GM13976 (cell line): ENCODE results near the gene RSPO3.

Source experiments
- DNase-seq: peaks from one replicate; pipeline ENCODE4 v3.0.0; 2012; ENCODE audit warnings: low spot score
- in situ Hi-C: fragments of 300-500 bp; cut with MboI; formaldehyde crosslinking; loops from one replicate; pipeline ENCODE4 v1.12.0; 2022; ENCODE audit warnings: low sequenced_read_pairs, mixed read lengths, inconsistent platforms; ENCODE audit not compliant: unreplicated experiment
- TF ChIP-seq, protein P1 (sequence below): IDR thresholded peaks from 2 replicates; pipeline ENCODE4 v1.5.1; 2012; ENCODE audit warnings: borderline replicate concordance, mild to moderate bottlenecking; ENCODE audit not compliant: insufficient read depth; ENCODE audit errors: extremely low read depth, missing control alignments, control extremely low read depth

Gene RSPO3, protein sequence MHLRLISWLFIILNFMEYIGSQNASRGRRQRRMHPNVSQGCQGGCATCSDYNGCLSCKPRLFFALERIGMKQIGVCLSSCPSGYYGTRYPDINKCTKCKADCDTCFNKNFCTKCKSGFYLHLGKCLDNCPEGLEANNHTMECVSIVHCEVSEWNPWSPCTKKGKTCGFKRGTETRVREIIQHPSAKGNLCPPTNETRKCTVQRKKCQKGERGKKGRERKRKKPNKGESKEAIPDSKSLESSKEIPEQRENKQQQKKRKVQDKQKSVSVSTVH

DNA sequence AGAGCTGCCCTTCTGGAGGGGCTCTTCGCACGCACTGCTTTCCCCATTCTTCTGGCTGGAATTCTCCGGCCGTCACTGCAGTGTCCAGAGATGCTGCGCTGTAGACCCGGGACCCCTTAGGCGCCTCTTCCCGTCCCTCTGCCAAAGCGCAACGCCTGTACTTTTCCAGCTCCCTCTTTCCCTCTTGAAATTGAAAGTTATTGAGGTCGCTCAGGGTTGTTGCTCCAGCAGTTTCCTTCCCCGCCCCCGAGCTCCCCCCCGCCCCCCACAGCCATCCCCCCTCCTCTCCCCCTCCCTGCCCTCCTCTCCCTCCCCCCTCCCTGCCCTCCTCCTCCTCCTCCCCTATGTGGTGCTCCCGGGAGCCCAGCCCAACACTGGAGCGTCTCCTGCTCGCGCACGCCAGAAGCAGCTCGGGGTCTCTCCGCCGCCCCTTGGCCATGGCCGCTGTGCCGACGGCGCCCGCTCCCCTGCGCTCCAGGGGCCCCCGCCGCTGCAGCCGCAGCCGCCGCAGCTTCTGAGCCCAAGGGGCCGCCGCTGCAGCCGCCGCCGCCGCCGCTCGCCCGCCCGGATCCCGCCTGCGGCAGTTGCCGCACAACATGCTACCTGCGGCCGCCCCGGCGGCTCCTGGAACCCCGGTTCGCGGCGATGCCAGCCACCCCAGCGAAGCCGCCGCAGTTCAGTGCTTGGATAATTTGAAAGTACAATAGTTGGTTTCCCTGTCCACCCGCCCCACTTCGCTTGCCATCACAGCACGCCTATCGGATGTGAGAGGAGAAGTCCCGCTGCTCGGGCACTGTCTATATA, at the start of gene RSPO3:
Gene RSPO3 (plus strand): TSS at position 374 of the 804 bp plus-strand sequence. CDS start 522 bp downstream, outside the sequence.
- peak; percentile 44 for DNase-seq
- in situ Hi-C loops, result no loop called here

DNA sequence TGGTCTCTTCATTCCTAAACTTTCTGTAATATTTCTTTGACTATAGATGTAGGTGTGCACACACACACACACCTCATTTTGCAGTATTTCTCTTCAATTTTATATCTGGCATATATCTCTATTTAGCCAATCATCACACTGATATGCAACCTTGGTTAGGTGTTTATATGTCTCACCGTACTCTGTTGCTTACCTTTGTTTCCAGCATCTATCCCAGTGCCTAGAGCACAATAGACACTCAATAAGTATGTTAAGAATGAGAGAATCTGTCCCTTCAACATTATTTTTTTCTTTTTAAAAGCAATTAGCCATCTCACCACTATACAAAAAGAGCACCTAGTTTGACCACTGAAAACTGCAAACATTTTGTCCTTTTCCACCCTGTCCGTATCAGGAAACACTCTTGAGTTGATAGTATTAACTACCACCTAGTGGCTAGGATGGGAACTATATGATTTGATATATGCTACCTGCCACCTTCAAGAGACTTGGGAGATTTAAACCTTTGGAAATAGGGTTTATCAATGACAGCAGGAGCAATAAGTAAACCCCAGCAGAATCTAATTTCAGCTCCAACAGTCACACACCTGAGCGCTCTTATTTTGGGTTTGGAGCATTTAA, 48.7 kb upstream of the RSPO3 start:
- DNase-seq, result peak; percentile 13
- in situ Hi-C loops, result no loop called here
- TF ChIP-seq, protein P1, sequence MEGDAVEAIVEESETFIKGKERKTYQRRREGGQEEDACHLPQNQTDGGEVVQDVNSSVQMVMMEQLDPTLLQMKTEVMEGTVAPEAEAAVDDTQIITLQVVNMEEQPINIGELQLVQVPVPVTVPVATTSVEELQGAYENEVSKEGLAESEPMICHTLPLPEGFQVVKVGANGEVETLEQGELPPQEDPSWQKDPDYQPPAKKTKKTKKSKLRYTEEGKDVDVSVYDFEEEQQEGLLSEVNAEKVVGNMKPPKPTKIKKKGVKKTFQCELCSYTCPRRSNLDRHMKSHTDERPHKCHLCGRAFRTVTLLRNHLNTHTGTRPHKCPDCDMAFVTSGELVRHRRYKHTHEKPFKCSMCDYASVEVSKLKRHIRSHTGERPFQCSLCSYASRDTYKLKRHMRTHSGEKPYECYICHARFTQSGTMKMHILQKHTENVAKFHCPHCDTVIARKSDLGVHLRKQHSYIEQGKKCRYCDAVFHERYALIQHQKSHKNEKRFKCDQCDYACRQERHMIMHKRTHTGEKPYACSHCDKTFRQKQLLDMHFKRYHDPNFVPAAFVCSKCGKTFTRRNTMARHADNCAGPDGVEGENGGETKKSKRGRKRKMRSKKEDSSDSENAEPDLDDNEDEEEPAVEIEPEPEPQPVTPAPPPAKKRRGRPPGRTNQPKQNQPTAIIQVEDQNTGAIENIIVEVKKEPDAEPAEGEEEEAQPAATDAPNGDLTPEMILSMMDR, result no peak

More for the DNA sequence above, at the start of gene RSPO3:
- TF ChIP-seq, protein P1, result no peak

DNA sequence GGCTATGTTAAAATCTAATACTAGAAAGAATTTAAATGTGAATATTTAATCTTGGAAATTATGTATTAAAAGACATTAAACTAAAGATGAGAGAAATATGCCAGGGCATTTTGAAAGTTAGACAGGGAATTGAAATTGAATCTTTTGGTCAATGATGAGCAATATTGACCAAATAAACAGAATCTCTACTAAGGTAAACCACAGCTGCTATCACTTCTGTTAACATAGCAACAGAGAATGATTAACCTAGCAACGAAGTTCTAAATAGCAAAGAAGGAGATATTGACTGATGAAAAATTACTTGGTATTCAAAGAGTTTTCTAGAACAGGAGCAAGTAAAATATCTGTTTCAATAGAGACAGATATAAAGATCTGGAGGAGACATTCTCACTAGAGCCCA, 45.2 kb upstream of the RSPO3 start:
- DNase-seq, result no peak
- in situ Hi-C loops, result no loop called here

DNA sequence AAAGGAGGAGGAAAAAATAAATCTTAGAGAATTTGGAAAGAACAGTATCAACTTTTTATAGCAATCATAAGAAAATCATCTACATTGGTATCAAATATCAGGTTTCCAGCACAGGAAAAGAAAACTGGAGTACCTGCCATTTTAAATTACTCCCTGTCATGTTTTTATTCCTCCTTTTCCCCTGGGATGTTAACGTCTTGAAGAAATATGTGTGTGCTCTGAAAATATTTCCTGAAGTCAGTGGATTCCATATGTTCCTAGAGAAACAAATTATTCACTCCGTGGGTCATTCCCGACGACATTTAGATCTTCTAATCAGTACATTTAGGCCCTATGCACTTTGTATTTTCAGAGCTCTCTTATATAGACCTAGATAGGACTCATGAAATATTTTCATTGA, 42.0 kb upstream of the RSPO3 start:
- in situ Hi-C loops, result no loop called here
- DNase-seq, result no peak
- TF ChIP-seq, protein P1, result no peak

More for the DNA sequence above, 45.2 kb upstream of the RSPO3 start:
- TF ChIP-seq, protein P1, result no peak

DNA sequence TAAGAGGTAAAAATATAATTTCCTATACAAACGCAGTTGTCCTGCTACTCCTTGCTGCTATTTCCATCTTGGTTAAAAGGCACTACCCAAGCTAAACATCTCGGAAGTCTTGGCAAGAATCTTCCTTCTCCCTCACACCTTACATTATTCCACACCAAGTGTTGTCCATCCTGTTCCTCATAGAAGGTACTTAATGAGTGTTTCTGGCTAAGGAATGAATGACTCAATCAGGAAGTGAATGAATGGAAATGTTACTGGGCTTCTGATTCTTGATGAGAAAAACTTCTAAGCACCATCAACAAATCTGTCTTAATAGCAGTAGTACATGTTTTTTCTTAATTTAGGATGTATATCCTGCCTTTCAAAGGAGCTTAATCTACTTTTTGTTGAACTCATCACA, 40.6 kb upstream of the RSPO3 start:
- no peak for DNase-seq
- TF ChIP-seq, protein P1, result no peak
- in situ Hi-C loops, result no loop called here

DNA sequence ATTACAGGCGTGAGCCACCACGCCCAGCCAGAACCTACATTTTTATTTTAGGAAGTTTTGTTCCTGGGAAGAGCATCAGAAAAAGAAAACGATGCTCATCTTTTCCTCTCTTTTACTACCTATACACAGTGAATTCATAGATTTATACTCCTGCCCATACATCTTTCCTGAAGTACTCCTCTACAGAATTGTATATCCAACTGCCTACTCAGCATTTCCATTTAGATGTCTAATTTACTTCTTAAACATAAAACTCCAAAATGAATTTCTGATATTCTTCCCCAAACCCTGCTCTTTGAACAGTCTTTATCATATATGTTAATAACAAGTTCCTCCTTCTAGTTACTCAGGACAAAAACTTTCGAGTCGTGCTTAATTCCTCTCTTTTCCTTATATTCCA, 39.8 kb upstream of the RSPO3 start:
- TF ChIP-seq, protein P1, result no peak
- no peak for DNase-seq
- in situ Hi-C loops, result no loop called here
